ENCODE results near the gene USP24.

USP24 gene

GRCh38 chr1:55061706-55062321 is 153.3 kb downstream of the USP24 start:
- no peak overlapping the region for H3K27ac ChIP-seq
- H3K9me3 ChIP-seq = no peaks in the 10 kb centered on the region
- peaks cover 12% of the 10 kb centered on the region for H3K36me3 ChIP-seq
- no peaks in the 10 kb centered on the region for H3K4me1 ChIP-seq (ENCODE audit: control insufficient read depth in 1 of 2, insufficient read depth in 1 of 2, low read depth in 1 of 2, low read length in 1 of 2)
- no peaks in the 10 kb centered on the region for H3K27me3 ChIP-seq
- no peak overlapping the region for H3K4me3 ChIP-seq (ENCODE audit: low read depth in 1 of 2, low read length in 1 of 2)
- no peak for TF ChIP-seq CTCF (IDR thresholded peaks at IDR 0.05)

- Histone ChIP-seq H3K4me3 (ENCODE audit: low read depth in 1 of 2, low read length in 1 of 2) (no peak overlapping the region), H3K9me3 (no peaks in the 10 kb centered on the region), H3K27ac (no peak overlapping the region), H3K4me1 (ENCODE audit: control insufficient read depth in 1 of 2, insufficient read depth in 1 of 2, low read depth in 1 of 2, low read length in 1 of 2) (no peaks in the 10 kb centered on the region), H3K27me3 (no peaks in the 10 kb centered on the region), H3K36me3 (peaks cover 6% of the 10 kb centered on the region)
- no peak for TF ChIP-seq CTCF (IDR thresholded peaks at IDR 0.05)
These were observed 154.0 kb downstream of the USP24 start for GRCh38 chr1:55061000-55061705.

DNA sequence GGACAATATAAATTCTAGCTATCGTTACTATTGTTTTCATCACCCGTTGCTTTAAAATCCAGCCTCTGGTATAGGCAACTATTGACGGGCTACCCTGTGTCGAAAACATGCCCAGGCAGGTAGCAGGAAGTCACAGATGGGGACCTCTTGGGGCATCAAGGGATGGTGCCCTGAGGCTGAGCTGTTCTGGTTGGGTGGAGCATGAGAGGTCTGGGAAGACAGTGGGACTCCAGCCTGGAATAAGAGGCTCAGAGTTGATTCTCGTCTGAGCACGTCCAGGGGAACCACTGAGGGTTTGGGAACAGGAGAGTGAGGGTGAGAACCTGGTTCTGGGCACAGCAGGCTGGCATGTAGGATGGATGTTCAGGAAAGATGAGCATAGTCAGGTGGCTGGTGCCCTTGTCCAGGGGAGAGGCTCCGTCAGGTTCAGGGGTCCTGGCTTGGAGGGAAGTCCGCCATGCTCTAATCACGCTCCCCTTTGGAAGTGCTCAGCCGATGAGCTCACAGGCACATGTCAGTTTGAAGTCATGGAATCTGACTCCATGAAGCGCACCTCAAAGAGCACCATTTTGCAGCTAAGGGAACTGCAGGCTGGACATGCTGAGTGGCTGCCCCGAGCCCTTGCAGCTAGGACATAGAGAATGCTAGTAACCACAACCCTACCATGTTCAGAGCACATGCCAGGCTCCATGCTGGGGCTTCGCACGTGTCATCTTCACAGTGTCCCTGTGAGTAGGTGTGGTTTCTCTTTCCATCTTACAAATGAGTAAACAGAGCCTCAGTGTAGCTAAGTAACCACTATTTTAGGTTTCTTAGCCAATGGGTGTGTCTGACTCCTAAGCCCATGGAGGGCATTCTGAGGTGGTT is 154.8 kb downstream of the USP24 start:
- H3K27me3 ChIP-seq = no peaks in the 10 kb centered on the region
- H3K36me3 ChIP-seq = no peaks in the 10 kb centered on the region
- H3K9me3 ChIP-seq = no peaks in the 10 kb centered on the region
- H3K4me3 ChIP-seq (ENCODE audit: low read depth in 1 of 2, low read length in 1 of 2) = no peak overlapping the region
- no peaks in the 10 kb centered on the region for H3K4me1 ChIP-seq (ENCODE audit: control insufficient read depth in 1 of 2, insufficient read depth in 1 of 2, low read depth in 1 of 2, low read length in 1 of 2)
- no peak overlapping the region for H3K27ac ChIP-seq
- TF ChIP-seq CTCF (IDR thresholded peaks at IDR 0.05) = no peak

GRCh38 chr1:55059302-55060132 is 155.6 kb downstream of the USP24 start:
- no peak for TF ChIP-seq CTCF (IDR thresholded peaks at IDR 0.05)
- no peaks in the 10 kb centered on the region for H3K4me1 ChIP-seq (ENCODE audit: control insufficient read depth in 1 of 2, insufficient read depth in 1 of 2, low read depth in 1 of 2, low read length in 1 of 2)
- H3K27ac ChIP-seq = no peak overlapping the region
- no peaks in the 10 kb centered on the region for H3K27me3 ChIP-seq
- no peaks in the 10 kb centered on the region for H3K9me3 ChIP-seq
- no peaks in the 10 kb centered on the region for H3K36me3 ChIP-seq
- no peak overlapping the region for H3K4me3 ChIP-seq (ENCODE audit: low read depth in 1 of 2, low read length in 1 of 2)

DNA sequence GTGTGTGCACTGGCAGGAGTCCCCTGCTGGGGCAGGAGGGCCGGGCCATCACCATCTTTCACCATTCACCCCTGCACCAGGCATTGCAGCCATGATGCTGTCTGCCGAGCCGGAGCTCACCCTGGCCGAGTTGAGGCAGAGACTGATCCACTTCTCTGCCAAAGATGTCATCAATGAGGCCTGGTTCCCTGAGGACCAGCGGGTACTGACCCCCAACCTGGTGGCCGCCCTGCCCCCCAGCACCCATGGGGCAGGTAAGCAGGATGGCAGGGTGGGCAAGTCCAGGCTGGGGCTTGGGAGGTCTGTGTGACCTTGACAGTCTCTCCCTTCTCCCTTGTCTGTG is 157.2 kb downstream of the USP24 start:
- Histone ChIP-seq H3K27me3 (no peaks in the 10 kb centered on the region), H3K4me1 (ENCODE audit: control insufficient read depth in 1 of 2, insufficient read depth in 1 of 2, low read depth in 1 of 2, low read length in 1 of 2) (peaks cover 11 to 16% of the 10 kb centered on the region in 2 experiments), H3K4me3 (ENCODE audit: low read depth in 1 of 2, low read length in 1 of 2) (no peak overlapping the region), H3K36me3 (no peaks in the 10 kb centered on the region), H3K9me3 (no peaks in the 10 kb centered on the region), H3K27ac (no peak overlapping the region)
- TF ChIP-seq CTCF (IDR thresholded peaks at IDR 0.05) = no peak
